Measurements from ENCODE around the gene PKM.

GRCh38 chr15:72174551-72175165 lies 56.3 kb downstream of the PKM start:
- TF ChIP-seq CTCF (optimal IDR thresholded peaks at IDR 0.05 in 1 of 3, IDR thresholded peaks at IDR 0.05 in 1 of 3, conservative IDR thresholded peaks at IDR 0.05 in 1 of 3; ENCODE audit: extremely low read depth in 1 of 3, insufficient read depth in 2 of 3, low read length in 3 of 3) (no peak), EZH2 (IDR thresholded peaks at IDR 0.05; ENCODE audit: low read length) (no peak)
